ENCODE measurements around the gene LRCH2.
"Not testable (repeated sequence)": the region's sequence is repeated elsewhere in the genome, so short reads cannot be mapped to it uniquely, and the experiment has no call there.

- not testable (repeated sequence) for TF ChIP-seq CTCF, EP300, POLR2A (IDR thresholded peaks at IDR 0.05)
Measured at GRCh38 chrX:115209547-115209946, 24.3 kb downstream of the LRCH2 start.
